Peyer's patch (tissue), 4 donors: Measurements from ENCODE around the gene HBEGF. TPM values are rescaled to one million over a fixed set of nuclear protein-coding genes. Genes with fewer than 3 reads are reported as not detected.
A peak's percentile ranks its signal among the peaks of the same experiment; 100 is the strongest.

Experiments
- DNase-seq, 3 donors: peaks; one replicate each; pipeline ENCODE4 v3.0.0-alpha.2; 2017 to 2019
- H3K27ac ChIP-seq, 4 donors: fragments of 200-600 bp; sonication (generic); one replicate each; pipeline ENCODE4 v1.5.1; 2016 to 2019
- H3K27me3 ChIP-seq, 2 donors: fragments of 200-600 bp; sonication (generic); one replicate each; pipeline ENCODE4 v1.5.1; 2019
- H3K36me3 ChIP-seq, 3 donors: fragments of 200-600 bp; sonication (generic); one replicate each; pipeline ENCODE4 v1.5.1; 2016 to 2019
- H3K4me1 ChIP-seq, 4 donors: fragments of 200-600 bp; sonication (generic); one replicate each; pipeline ENCODE4 v1.5.1; 2016 to 2019
- H3K4me3 ChIP-seq, 4 donors: fragments of 200-600 bp; sonication (generic); 1 replicate in 3 of 4; 2 replicates in 1 of 4; pipeline ENCODE4 v1.5.1; 2016 to 2019; ENCODE audit warnings: mild to moderate bottlenecking in 1 of 4
- H3K9me3 ChIP-seq, 4 donors: fragments of 200-600 bp; sonication (generic); one replicate each; pipeline ENCODE4 v1.5.1; 2016 to 2019; ENCODE audit warnings: mild to moderate bottlenecking in 1 of 4
- CTCF ChIP-seq, 6 experiments: fragments of 450-650 bp in 4 of 6; fragments of 200-600 bp in 2 of 6; sonication (generic) in 1 of 6; IDR thresholded peaks; one replicate each; pipeline ENCODE4 v1.5.1; 2017 to 2019; ENCODE audit warnings: antibody characterized with exemption in 6 of 6, mild to moderate bottlenecking in 3 of 6, moderate library complexity in 1 of 6
- POLR2A ChIP-seq, 2 donors: fragments of 450-650 bp; IDR thresholded peaks; one replicate each; pipeline ENCODE4 v1.5.1; 2017; ENCODE audit warnings: antibody characterized with exemption in 2 of 2, mild to moderate bottlenecking in 2 of 2, moderate library complexity in 2 of 2
- total RNA-seq, 4 donors: library from RNA; depleted of rRNA; stranded (reverse); fragments of >200 nt; gene quantifications; one replicate each; pipeline ENCODE4 v1.1.0, GENCODE V29; 2016

Gene HBEGF
- total RNA-seq, 4 donors from 2014 or later, result 4.1 to 41.0 (median 10.1) TPM

- no peak for DNase-seq
- H3K4me3 ChIP-seq, result no peak overlapping the region
- no peaks in the 10 kb centered on the region for H3K4me1 ChIP-seq
- no peak for TF ChIP-seq CTCF (IDR thresholded peaks at IDR 0.05)
- no peak for TF ChIP-seq POLR2A (IDR thresholded peaks at IDR 0.05)
- peak overlapping the region in 1 of 4 donors; percentile 33 for H3K27ac ChIP-seq
- no peaks in the 10 kb centered on the region for H3K9me3 ChIP-seq
- no peaks in the 10 kb centered on the region for H3K27me3 ChIP-seq
- H3K36me3 ChIP-seq, result no peaks in the 10 kb centered on the region
Observed at GRCh38 chr5:140383300-140383699, 36.9 kb upstream of the HBEGF start.

- no peaks in the 10 kb centered on the region for H3K4me1 ChIP-seq
- H3K36me3 ChIP-seq, result no peaks in the 10 kb centered on the region
- H3K4me3 ChIP-seq, result no peak overlapping the region
- H3K27ac ChIP-seq, result no peak overlapping the region
- DNase-seq, result no peak
- H3K9me3 ChIP-seq, result no peaks in the 10 kb centered on the region
- no peaks in the 10 kb centered on the region for H3K27me3 ChIP-seq
- no peak for TF ChIP-seq CTCF (IDR thresholded peaks at IDR 0.05)
Observed at GRCh38 chr5:140382866-140383265, 36.5 kb upstream of the HBEGF start.

- no peaks in the 10 kb centered on the region for H3K36me3 ChIP-seq
- TF ChIP-seq POLR2A (IDR thresholded peaks at IDR 0.05), result no peak
- no peak for TF ChIP-seq CTCF (IDR thresholded peaks at IDR 0.05)
- no peaks in the 10 kb centered on the region for H3K9me3 ChIP-seq
- H3K27ac ChIP-seq, result no peak overlapping the region
- H3K4me3 ChIP-seq, result no peak overlapping the region
- no peaks in the 10 kb centered on the region for H3K27me3 ChIP-seq
- no peak for DNase-seq
- H3K4me1 ChIP-seq, result no peaks in the 10 kb centered on the region
Observed at GRCh38 chr5:140381972-140382371, 35.6 kb upstream of the HBEGF start.

- Histone ChIP-seq H3K27ac (no peak overlapping the region), H3K27me3 (no peaks in the 10 kb centered on the region), H3K36me3 (no peaks in the 10 kb centered on the region), H3K4me1 (no peaks in the 10 kb centered on the region), H3K4me3 (no peak overlapping the region), H3K9me3 (no peaks in the 10 kb centered on the region)
- DNase-seq, result no peak
- TF ChIP-seq POLR2A (IDR thresholded peaks at IDR 0.05), result no peak
- no peak for TF ChIP-seq CTCF (IDR thresholded peaks at IDR 0.05)
Observed at GRCh38 chr5:140381351-140381750, 34.9 kb upstream of the HBEGF start.

GRCh38 chr5:140372971-140373487 is 26.6 kb upstream of the HBEGF start:
- H3K4me3 ChIP-seq, result no peak overlapping the region
- no peaks in the 10 kb centered on the region for H3K36me3 ChIP-seq
- TF ChIP-seq CTCF (IDR thresholded peaks at IDR 0.05) (peak; percentile 57 to 80 (median 70)), POLR2A (IDR thresholded peaks at IDR 0.05) (no peak)
- no peak overlapping the region for H3K27ac ChIP-seq
- H3K27me3 ChIP-seq, result no peaks in the 10 kb centered on the region
- H3K9me3 ChIP-seq, result no peaks in the 10 kb centered on the region
- peak; percentile 29 to 78 (median 59) for DNase-seq
- peaks cover 0 to 6% (median 2%) of the 10 kb centered on the region in 4 donors for H3K4me1 ChIP-seq
